ENCODE measurements around the gene CACNA1D.

CACNA1D gene

DNA sequence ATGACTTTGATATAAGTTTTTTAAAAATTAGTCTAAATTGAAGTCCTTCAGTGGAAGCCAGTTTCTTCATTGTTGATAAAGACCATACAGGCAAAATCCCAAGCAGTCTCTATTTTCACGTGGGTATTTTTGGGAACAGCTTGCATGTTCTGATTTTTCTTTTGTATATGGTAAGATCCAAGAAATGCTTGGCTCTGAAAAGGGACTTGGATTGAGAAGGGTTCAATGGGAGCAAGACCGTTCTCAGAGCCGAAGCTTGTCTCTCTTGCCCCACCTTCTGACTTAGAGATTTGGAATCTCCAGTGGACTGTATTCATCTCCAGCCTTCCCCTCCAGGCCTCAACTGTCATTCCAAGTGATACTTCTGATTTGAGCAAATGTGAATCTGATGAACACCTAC, 176.3 kb downstream of the CACNA1D start:
- ChIA-PET POLR2A (ENCODE audit: low non-redundant PET) (no interaction called here), CTCF (no interaction called here)
- DNase-seq (ENCODE audit: low spot score) = no peak
- TF ChIP-seq, protein P1, sequence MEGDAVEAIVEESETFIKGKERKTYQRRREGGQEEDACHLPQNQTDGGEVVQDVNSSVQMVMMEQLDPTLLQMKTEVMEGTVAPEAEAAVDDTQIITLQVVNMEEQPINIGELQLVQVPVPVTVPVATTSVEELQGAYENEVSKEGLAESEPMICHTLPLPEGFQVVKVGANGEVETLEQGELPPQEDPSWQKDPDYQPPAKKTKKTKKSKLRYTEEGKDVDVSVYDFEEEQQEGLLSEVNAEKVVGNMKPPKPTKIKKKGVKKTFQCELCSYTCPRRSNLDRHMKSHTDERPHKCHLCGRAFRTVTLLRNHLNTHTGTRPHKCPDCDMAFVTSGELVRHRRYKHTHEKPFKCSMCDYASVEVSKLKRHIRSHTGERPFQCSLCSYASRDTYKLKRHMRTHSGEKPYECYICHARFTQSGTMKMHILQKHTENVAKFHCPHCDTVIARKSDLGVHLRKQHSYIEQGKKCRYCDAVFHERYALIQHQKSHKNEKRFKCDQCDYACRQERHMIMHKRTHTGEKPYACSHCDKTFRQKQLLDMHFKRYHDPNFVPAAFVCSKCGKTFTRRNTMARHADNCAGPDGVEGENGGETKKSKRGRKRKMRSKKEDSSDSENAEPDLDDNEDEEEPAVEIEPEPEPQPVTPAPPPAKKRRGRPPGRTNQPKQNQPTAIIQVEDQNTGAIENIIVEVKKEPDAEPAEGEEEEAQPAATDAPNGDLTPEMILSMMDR (conservative IDR thresholded peaks at IDR 0.05; ENCODE audit: low read depth) = no peak
- H3K27ac ChIP-seq = no peak overlapping the region

GRCh38 chr3:53671192-53671960, 177.0 kb downstream of the CACNA1D start:
- H3K27ac ChIP-seq = no peak overlapping the region
- CTCF ChIA-PET = no interaction called here
- DNase-seq (ENCODE audit: low spot score) = no peak
- POLR2A ChIA-PET (ENCODE audit: low non-redundant PET) = no interaction called here
- TF ChIP-seq, protein P1 (conservative IDR thresholded peaks at IDR 0.05; ENCODE audit: low read depth) = no peak

DNA sequence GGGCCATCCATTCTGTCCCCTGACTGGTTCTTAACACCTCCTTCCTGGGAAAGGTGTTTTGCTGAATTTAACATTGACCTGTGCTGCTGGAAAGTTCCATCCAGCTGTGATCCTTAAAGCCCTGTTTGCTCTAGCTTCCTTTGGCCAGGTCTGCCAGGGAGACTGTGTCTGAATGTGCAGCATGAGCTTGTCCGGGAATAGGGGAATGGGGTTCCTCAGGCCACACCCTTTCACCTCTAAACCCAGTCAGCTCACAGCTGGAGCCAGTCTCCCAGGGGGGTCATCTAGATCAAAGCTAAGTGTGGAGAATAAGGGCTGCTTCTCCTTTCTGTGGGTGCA, 177.5 kb downstream of the CACNA1D start:
- CTCF ChIA-PET = no interaction called here
- POLR2A ChIA-PET (ENCODE audit: low non-redundant PET) = no interaction called here
- no peak overlapping the region for H3K27ac ChIP-seq
- TF ChIP-seq, protein P1 (conservative IDR thresholded peaks at IDR 0.05; ENCODE audit: low read depth) = no peak
- DNase-seq (ENCODE audit: low spot score) = no peak

- CTCF ChIA-PET = no interaction called here
- DNase-seq (ENCODE audit: low spot score) = no peak
- POLR2A ChIA-PET (ENCODE audit: low non-redundant PET) = no interaction called here
- TF ChIP-seq, protein P1 (conservative IDR thresholded peaks at IDR 0.05; ENCODE audit: low read depth) = no peak
- no peak overlapping the region for H3K27ac ChIP-seq
These were observed 178.6 kb downstream of the CACNA1D start for GRCh38 chr3:53672981-53673380.

DNA sequence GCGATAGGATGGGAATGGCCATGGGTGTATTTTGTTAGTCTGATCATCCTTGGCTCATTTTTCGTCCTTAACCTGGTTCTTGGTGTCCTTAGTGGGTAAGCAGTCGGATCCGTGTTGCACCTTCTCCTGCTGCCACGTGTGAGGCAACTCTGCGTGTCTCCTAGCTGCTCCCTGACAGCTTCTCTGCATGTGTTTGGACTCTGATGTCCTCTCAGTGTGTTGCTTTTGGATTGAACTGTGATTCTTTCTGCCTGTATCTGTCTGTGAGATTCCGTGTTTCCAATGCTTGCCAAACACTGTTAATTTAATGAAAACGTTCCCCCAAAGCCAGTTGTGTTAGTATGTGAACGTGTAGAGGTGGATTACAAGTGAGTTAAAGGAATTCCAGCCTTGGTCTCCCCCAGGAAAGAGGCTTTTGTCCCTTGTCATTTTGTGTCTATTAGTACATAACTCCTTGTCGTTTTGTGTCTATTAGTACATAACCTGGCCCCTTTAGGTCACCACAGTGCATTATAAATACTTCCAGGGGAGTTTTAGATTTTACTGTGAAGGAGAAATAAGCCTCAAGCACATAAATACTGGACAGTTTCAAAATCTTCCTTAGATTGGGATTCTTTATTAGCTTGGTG, 179.4 kb downstream of the CACNA1D start:
- no peak overlapping the region for H3K27ac ChIP-seq
- ChIA-PET CTCF (interaction anchor here (0.6 kb wide), 1 partner anchor 166 kb away, joined by 3 read pairs; no protein-coding TSS in a partner anchor), POLR2A (ENCODE audit: low non-redundant PET) (no interaction called here)
- DNase-seq (ENCODE audit: low spot score) = no peak
- TF ChIP-seq, protein P1 (conservative IDR thresholded peaks at IDR 0.05; ENCODE audit: low read depth) = no peak

DNA sequence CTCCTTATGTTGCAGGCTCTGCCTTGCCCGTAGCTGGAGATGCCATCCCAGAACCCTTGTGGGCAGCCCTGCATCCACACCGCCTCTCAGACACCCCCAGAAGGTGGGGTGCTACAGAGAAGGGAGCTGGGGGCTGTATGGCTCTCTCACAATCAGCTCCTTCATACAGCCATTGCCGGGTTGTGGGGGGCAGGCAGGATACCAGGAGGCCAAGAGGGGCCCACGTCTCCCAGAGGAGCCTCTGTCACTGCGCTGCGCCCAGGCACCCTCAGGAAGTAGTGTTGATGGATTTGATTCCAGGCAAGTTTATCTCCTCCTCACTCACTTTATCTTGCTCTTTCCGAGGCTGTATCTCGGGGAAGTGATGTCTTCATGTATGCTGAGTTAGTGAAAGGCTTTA, 180.2 kb downstream of the CACNA1D start:
- CTCF ChIA-PET = interaction anchor here (0.7 kb wide), 1 partner anchor 92 kb away, joined by 3 read pairs; no protein-coding TSS in a partner anchor
- TF ChIP-seq, protein P1 (conservative IDR thresholded peaks at IDR 0.05; ENCODE audit: low read depth) = no peak
- H3K27ac ChIP-seq = no peak overlapping the region
- no peak for DNase-seq (ENCODE audit: low spot score)
- POLR2A ChIA-PET (ENCODE audit: low non-redundant PET) = no interaction called here

Measured in RWPE1 (cell line).